ENCODE measurements around the gene SGO2. TPM values are rescaled to one million over a fixed set of nuclear protein-coding genes. Genes with fewer than 3 reads are reported as not detected.

Gene SGO2
- total RNA-seq, 1 donor from 2014 or later = 4.9 TPM

DNA sequence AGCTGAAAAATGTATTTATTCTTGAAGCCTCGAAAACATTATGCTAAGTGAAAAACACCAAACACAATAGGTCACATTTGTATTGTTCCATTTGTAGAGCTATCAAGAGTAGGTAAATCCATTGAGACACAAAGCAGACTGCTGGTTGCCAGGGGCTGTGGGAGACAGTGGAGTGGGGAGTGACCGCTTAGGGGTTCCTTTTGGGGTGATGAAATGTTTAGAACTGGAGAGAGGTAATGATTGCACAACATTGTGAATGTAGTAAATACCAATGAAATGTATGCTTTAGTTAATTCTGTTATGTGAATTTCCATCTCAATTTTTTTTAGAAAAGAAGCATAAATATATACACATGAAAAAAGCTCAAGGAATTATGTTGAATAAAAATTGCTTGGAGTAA lies 32.0 kb upstream of the SGO2 start:
- H3K4me1 Mint-ChIP-seq (ENCODE audit: low read depth, unreplicated experiment) = peaks cover 7% of the 10 kb centered on the region
- no peak overlapping the region for H3K27ac Mint-ChIP-seq (ENCODE audit: unreplicated experiment)
- H3K9me3 ChIP-seq (ENCODE audit: insufficient read depth, low read depth, low read length) = no peaks in the 10 kb centered on the region
- no peaks in the 10 kb centered on the region for H3K27me3 ChIP-seq (ENCODE audit: insufficient read depth, low read length)
- no peak overlapping the region for H3K4me3 ChIP-seq (ENCODE audit: insufficient read depth, low read depth, low read length)
- no peak overlapping the region for H3K9ac ChIP-seq (ENCODE audit: low read length)
- H3K4me3 Mint-ChIP-seq (ENCODE audit: unreplicated experiment) = no peak overlapping the region
- FAIRE-seq = no peak
- H2AFZ ChIP-seq (ENCODE audit: low read depth, low read length) = no peak overlapping the region
- H3K36me3 ChIP-seq (ENCODE audit: insufficient read depth, low read length) = no peaks in the 10 kb centered on the region
- H3K27me3 Mint-ChIP-seq (ENCODE audit: low read depth, unreplicated experiment) = no peaks in the 10 kb centered on the region
- no peaks in the 10 kb centered on the region for H3K9me3 Mint-ChIP-seq (ENCODE audit: unreplicated experiment)
- H3K27ac ChIP-seq (ENCODE audit: low read depth, low read length) = no peak overlapping the region
- H4K20me1 ChIP-seq (ENCODE audit: insufficient read depth, low read length) = no peaks in the 10 kb centered on the region
- peaks cover 16% of the 10 kb centered on the region for H3K36me3 Mint-ChIP-seq (ENCODE audit: low read depth, unreplicated experiment)
- no peak overlapping the region for H3K4me2 ChIP-seq (ENCODE audit: low read length)
- TF ChIP-seq CTCF (IDR thresholded peaks at IDR 0.05; ENCODE audit: insufficient read depth, low read depth, low read length) (no peak), EZH2 (IDR thresholded peaks at IDR 0.05; ENCODE audit: insufficient read depth, low read length) (no peak)
- no peaks in the 10 kb centered on the region for H3K4me1 ChIP-seq (ENCODE audit: insufficient read depth, low read length)
- no peak for DNase-seq (ENCODE audit: low read depth)
- no peaks in the 10 kb centered on the region for H3K79me2 ChIP-seq (ENCODE audit: insufficient read depth, low read length)

DNA sequence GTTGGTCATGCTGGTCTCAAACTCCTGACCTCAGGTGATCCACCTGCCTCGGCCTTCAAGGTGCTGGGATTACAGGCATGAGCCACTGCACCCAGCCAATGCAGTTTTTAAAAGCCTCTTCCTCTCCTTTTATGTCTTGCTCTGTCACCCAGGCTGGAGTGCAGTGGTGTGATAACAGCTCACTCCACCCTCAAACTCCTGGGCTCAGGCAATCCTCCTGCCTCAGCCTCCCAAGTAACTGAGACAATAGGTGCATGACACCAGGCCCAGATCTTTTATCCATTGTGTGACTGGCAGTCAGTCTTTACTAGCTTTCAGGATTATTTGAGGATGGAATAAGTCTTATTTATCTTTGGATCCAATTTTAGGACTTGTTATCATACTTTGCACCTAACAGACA lies 29.3 kb upstream of the SGO2 start:
- no peak overlapping the region for H3K4me3 ChIP-seq (ENCODE audit: insufficient read depth, low read depth, low read length)
- peaks cover 2% of the 10 kb centered on the region for H3K9me3 Mint-ChIP-seq (ENCODE audit: unreplicated experiment)
- H3K4me3 Mint-ChIP-seq (ENCODE audit: unreplicated experiment) = no peak overlapping the region
- TF ChIP-seq EZH2 (IDR thresholded peaks at IDR 0.05; ENCODE audit: insufficient read depth, low read length) (no peak), CTCF (IDR thresholded peaks at IDR 0.05; ENCODE audit: insufficient read depth, low read depth, low read length) (no peak)
- no peaks in the 10 kb centered on the region for H3K4me1 ChIP-seq (ENCODE audit: insufficient read depth, low read length)
- H3K27me3 Mint-ChIP-seq (ENCODE audit: low read depth, unreplicated experiment) = no peaks in the 10 kb centered on the region
- no peaks in the 10 kb centered on the region for H3K27me3 ChIP-seq (ENCODE audit: insufficient read depth, low read length)
- H3K9me3 ChIP-seq (ENCODE audit: insufficient read depth, low read depth, low read length) = no peaks in the 10 kb centered on the region
- H3K27ac ChIP-seq (ENCODE audit: low read depth, low read length) = no peak overlapping the region
- no peaks in the 10 kb centered on the region for H3K36me3 ChIP-seq (ENCODE audit: insufficient read depth, low read length)
- peaks cover 8% of the 10 kb centered on the region for H3K4me1 Mint-ChIP-seq (ENCODE audit: low read depth, unreplicated experiment)
- H3K36me3 Mint-ChIP-seq (ENCODE audit: low read depth, unreplicated experiment) = peaks cover 8% of the 10 kb centered on the region
- H4K20me1 ChIP-seq (ENCODE audit: insufficient read depth, low read length) = no peaks in the 10 kb centered on the region
- H3K9ac ChIP-seq (ENCODE audit: low read length) = no peak overlapping the region
- H3K4me2 ChIP-seq (ENCODE audit: low read length) = no peak overlapping the region
- FAIRE-seq (no peak), DNase-seq (ENCODE audit: low read depth) (no peak)
- H2AFZ ChIP-seq (ENCODE audit: low read depth, low read length) = no peak overlapping the region
- H3K27ac Mint-ChIP-seq (ENCODE audit: unreplicated experiment) = no peak overlapping the region
- H3K79me2 ChIP-seq (ENCODE audit: insufficient read depth, low read length) = no peaks in the 10 kb centered on the region

DNA sequence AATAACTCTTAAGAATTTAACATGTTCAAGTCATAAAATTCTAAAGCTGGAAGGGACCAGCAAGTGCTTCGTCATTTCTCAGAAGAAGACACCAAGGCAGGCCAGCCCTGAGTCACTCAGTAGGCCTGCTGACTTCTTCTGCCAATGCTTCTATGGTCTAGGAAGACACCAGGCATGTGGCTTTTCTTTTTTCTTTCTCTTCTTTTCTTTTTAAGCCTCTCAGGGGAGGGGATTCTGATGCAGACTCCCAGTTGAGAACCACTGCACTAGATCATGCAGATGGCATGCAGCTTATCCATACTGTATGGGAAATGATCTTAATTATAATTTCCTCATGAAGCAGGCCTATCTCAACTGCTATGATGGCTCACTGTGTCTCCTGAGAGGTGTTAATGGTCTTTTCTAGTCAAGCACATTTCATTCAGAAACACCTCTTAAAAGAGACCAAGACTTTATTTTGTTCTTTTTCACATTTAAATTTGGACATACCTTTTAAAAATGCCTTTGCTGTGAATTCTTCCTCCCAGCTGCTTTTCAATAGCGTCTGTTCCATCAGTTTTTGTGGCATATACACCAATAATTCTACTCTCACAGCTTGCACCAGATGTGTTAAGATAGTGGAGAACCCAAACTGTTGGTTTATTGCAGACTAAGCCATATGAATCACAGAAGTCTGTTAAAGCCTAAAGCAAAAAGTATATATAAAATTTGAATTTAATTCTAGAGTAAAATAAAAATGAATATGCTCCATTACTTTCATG lies 27.4 kb upstream of the SGO2 start:
- Histone ChIP-seq H3K4me1 (ENCODE audit: insufficient read depth, low read length) (no peaks in the 10 kb centered on the region), H4K20me1 (ENCODE audit: insufficient read depth, low read length) (no peaks in the 10 kb centered on the region), H3K9me3 (ENCODE audit: insufficient read depth, low read depth, low read length) (no peaks in the 10 kb centered on the region), H3K79me2 (ENCODE audit: insufficient read depth, low read length) (no peaks in the 10 kb centered on the region), H3K4me3 (ENCODE audit: insufficient read depth, low read depth, low read length) (no peak overlapping the region), H3K27ac (ENCODE audit: low read depth, low read length) (no peak overlapping the region), H3K27me3 (ENCODE audit: insufficient read depth, low read length) (no peaks in the 10 kb centered on the region), H2AFZ (ENCODE audit: low read depth, low read length) (no peak overlapping the region), H3K9ac (ENCODE audit: low read length) (no peak overlapping the region), H3K36me3 (ENCODE audit: insufficient read depth, low read length) (no peaks in the 10 kb centered on the region), H3K4me2 (ENCODE audit: low read length) (no peak overlapping the region)
- TF ChIP-seq EZH2 (IDR thresholded peaks at IDR 0.05; ENCODE audit: insufficient read depth, low read length) (no peak), CTCF (IDR thresholded peaks at IDR 0.05; ENCODE audit: insufficient read depth, low read depth, low read length) (no peak)
- H3K4me1 Mint-ChIP-seq (ENCODE audit: low read depth, unreplicated experiment) = peaks cover 8% of the 10 kb centered on the region
- H3K9me3 Mint-ChIP-seq (ENCODE audit: unreplicated experiment) = peaks cover 2% of the 10 kb centered on the region
- H3K36me3 Mint-ChIP-seq (ENCODE audit: low read depth, unreplicated experiment) = peaks cover 2% of the 10 kb centered on the region
- H3K27ac Mint-ChIP-seq (ENCODE audit: unreplicated experiment) = no peak overlapping the region
- H3K4me3 Mint-ChIP-seq (ENCODE audit: unreplicated experiment) = no peak overlapping the region
- DNase-seq (ENCODE audit: low read depth) = no peak
- no peak for FAIRE-seq
- no peaks in the 10 kb centered on the region for H3K27me3 Mint-ChIP-seq (ENCODE audit: low read depth, unreplicated experiment)
